ENCODE measurements around the gene ZNF662. TPM values are rescaled to one million over a fixed set of nuclear protein-coding genes. Genes with fewer than 3 reads are reported as not detected.

ZNF662 gene
- total and polyA plus RNA-seq, 12 donors, result 1.8 to 17.6 (median 7.2) TPM

DNA sequence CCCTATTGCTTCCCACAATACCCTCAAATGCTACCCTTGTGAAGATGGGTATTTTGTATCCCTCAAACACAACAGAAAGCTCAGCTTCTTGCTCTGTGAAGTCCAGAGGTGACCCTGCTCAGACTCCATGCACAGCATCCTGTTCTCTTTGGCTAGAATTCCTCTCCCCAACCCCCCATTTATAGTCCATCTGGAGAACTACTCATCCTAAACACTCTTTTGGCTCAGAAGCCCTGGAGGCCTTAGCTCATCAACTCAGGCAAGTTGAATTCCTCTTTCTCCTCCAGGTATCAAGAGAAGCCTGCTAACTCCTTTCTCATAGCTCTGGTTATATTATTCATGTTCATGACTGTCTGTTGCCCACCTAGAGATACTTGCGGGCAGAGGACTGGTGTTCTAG, 54.8 kb downstream of the ZNF662 start:
- Histone ChIP-seq H3K27me3 (no peaks in the 10 kb centered on the region), H3K36me3 (replicated peaks in 1 of 2) (no peaks in the 10 kb centered on the region), H3K9me3 (replicated peaks in 1 of 3) (no peaks in the 10 kb centered on the region), H3K27ac (no peak overlapping the region), H3K4me3 (no peak overlapping the region), H3K4me1 (replicated peaks in 1 of 2) (no peaks in the 10 kb centered on the region)
- no peak for TF ChIP-seq POLR2A (IDR thresholded peaks at IDR 0.05)
- TF ChIP-seq, protein P1, sequence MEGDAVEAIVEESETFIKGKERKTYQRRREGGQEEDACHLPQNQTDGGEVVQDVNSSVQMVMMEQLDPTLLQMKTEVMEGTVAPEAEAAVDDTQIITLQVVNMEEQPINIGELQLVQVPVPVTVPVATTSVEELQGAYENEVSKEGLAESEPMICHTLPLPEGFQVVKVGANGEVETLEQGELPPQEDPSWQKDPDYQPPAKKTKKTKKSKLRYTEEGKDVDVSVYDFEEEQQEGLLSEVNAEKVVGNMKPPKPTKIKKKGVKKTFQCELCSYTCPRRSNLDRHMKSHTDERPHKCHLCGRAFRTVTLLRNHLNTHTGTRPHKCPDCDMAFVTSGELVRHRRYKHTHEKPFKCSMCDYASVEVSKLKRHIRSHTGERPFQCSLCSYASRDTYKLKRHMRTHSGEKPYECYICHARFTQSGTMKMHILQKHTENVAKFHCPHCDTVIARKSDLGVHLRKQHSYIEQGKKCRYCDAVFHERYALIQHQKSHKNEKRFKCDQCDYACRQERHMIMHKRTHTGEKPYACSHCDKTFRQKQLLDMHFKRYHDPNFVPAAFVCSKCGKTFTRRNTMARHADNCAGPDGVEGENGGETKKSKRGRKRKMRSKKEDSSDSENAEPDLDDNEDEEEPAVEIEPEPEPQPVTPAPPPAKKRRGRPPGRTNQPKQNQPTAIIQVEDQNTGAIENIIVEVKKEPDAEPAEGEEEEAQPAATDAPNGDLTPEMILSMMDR (IDR thresholded peaks at IDR 0.05), result no peak
- WGBS, 4 donors, result 65 to 83% (median 75%) methylated on average over 1 of the region's 1 CpG
- intact Hi-C loops (cut with DNase I), result loop anchor here (5.0 to 10.0 kb wide), 2 partner anchors 197 to 544 kb away; no protein-coding TSS in a partner anchor
- no peak for DNase-seq

GRCh38 chr3:42961633-42962032, 55.7 kb downstream of the ZNF662 start:
- TF ChIP-seq, protein P1 (IDR thresholded peaks at IDR 0.05), result peak; percentile 49 to 81 (median 73)
- no peak for TF ChIP-seq POLR2A (IDR thresholded peaks at IDR 0.05)
- Histone ChIP-seq H3K27ac (no peak overlapping the region), H3K9me3 (replicated peaks in 1 of 3) (no peaks in the 10 kb centered on the region), H3K27me3 (no peaks in the 10 kb centered on the region), H3K36me3 (replicated peaks in 1 of 2) (no peaks in the 10 kb centered on the region), H3K4me3 (no peak overlapping the region), H3K4me1 (replicated peaks in 1 of 2) (no peaks in the 10 kb centered on the region)
- intact Hi-C loops (cut with DNase I), result loop anchor here (5.0 to 10.0 kb wide), 2 partner anchors 196 to 543 kb away; no protein-coding TSS in a partner anchor
- peak; percentile 30 to 82 (median 50) for DNase-seq
- WGBS, 4 donors, result 2 to 8% (median 5%) methylated on average over 4 of the region's 4 CpGs

GRCh38 chr3:42963269-42963668, 57.3 kb downstream of the ZNF662 start:
- Histone ChIP-seq H3K4me1 (replicated peaks in 1 of 2) (no peaks in the 10 kb centered on the region), H3K36me3 (replicated peaks in 1 of 2) (no peaks in the 10 kb centered on the region), H3K4me3 (no peak overlapping the region), H3K9me3 (replicated peaks in 1 of 3) (no peaks in the 10 kb centered on the region), H3K27me3 (no peaks in the 10 kb centered on the region), H3K27ac (no peak overlapping the region)
- WGBS, 4 donors, result 48 to 79% (median 67%) methylated on average over 2 of the region's 2 CpGs
- TF ChIP-seq POLR2A (IDR thresholded peaks at IDR 0.05), result no peak
- TF ChIP-seq, protein P1 (IDR thresholded peaks at IDR 0.05), result no peak
- intact Hi-C loops (cut with DNase I), result loop anchor here (5.0 to 10.0 kb wide), 2 partner anchors 194 to 542 kb away; no protein-coding TSS in a partner anchor
- no peak for DNase-seq

DNA sequence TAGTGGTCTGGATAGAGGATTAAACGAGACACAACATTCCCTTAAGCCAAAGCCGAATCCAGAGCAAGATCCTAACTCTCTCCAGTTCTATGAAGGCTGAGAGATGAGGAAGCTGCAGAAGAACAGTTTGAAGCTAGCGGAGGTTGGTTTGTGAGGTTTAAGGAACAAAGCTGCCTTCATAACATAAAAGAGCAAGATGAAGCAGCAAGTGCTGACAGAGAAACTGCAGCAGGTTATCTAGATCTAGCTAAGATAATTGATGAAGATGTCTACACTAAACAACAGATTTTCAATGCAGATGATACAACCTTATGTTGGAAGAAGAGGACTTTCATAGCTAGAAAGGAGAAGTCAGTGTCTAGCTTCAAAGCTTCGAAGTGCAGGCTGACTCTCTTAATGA, 58.3 kb downstream of the ZNF662 start:
- Histone ChIP-seq H3K36me3 (replicated peaks in 1 of 2) (no peaks in the 10 kb centered on the region), H3K4me3 (no peak overlapping the region), H3K27ac (no peak overlapping the region), H3K9me3 (replicated peaks in 1 of 3) (no peaks in the 10 kb centered on the region), H3K4me1 (replicated peaks in 1 of 2) (no peaks in the 10 kb centered on the region), H3K27me3 (no peaks in the 10 kb centered on the region)
- intact Hi-C loops (cut with DNase I), result loop anchor here (5.0 to 10.0 kb wide), 2 partner anchors 193 to 541 kb away; no protein-coding TSS in a partner anchor
- TF ChIP-seq, protein P1 (IDR thresholded peaks at IDR 0.05), result no peak
- TF ChIP-seq POLR2A (IDR thresholded peaks at IDR 0.05), result no peak
- DNase-seq, result no peak
- WGBS, 4 donors, result 84 to 91% (median 88%) methylated on average over 4 of the region's 4 CpGs

Other genes with a start within 250 kb of the ZNF662 start
- gene KLHL40, start 220.6 kb upstream of the ZNF662 start, total RNA-seq, result under 1 TPM in 2 of 9 donors, not detected in 7; 0.11 to 0.54 TPM
- gene KLHL40, start 220.6 kb upstream of the ZNF662 start, polyA plus RNA-seq, result under 1 TPM in 1 of 3 donors, not detected in 2; 0.03 TPM
- gene HHATL, start 203.3 kb upstream of the ZNF662 start, total RNA-seq, result 1 to 10 TPM in 2 of 9 donors, under 1 TPM in 6, not detected in 1; 0.18 to 4.5 (median 0.56) TPM
- 1 to 10 TPM in 1 of 3 donors, under 1 TPM in 1, not detected in 1; 0.94 to 3.0 TPM for gene HHATL, start 203.3 kb upstream of the ZNF662 start, polyA plus RNA-seq
- gene CCDC13, start 132.9 kb upstream of the ZNF662 start, total RNA-seq, result 1 to 10 TPM in 3 of 9 donors, under 1 TPM in 4, not detected in 2; 0.35 to 1.5 (median 0.95) TPM
- gene CCDC13, start 132.9 kb upstream of the ZNF662 start, polyA plus RNA-seq, result 1 to 10 TPM in 2 of 3 donors, under 1 TPM in 1; 0.88 to 2.1 (median 1.5) TPM
- gene HIGD1A, start 101.7 kb upstream of the ZNF662 start, total RNA-seq, result 100 to 1,000 TPM in 7 of 9 donors, 10 to 100 TPM in 2; 62.4 to 242 (median 120) TPM
- 100 to 1,000 TPM in 2 of 3 donors, 10 to 100 TPM in 1; 71.7 to 324 (median 121) TPM for gene HIGD1A, start 101.7 kb upstream of the ZNF662 start, polyA plus RNA-seq
- gene ACKR2, start 96.7 kb upstream of the ZNF662 start, total RNA-seq, result 10 to 100 TPM in 1 of 9 donors, 1 to 10 TPM in 8; 1.6 to 19.9 (median 4.2) TPM
- 1 to 10 TPM; 1.1 to 2.0 (median 1.7) TPM for gene ACKR2, start 96.7 kb upstream of the ZNF662 start, polyA plus RNA-seq
- under 1 TPM in 2 of 9 donors, not detected in 7; 0.04 to 0.08 TPM for gene CYP8B1, start 30.3 kb upstream of the ZNF662 start, total RNA-seq
- under 1 TPM in 1 of 3 donors, not detected in 2; 0.07 TPM for gene CYP8B1, start 30.3 kb upstream of the ZNF662 start, polyA plus RNA-seq
- gene GASK1A, start 73.2 kb downstream of the ZNF662 start, total RNA-seq, result 10 to 100 TPM in 2 of 9 donors, 1 to 10 TPM in 7; 2.9 to 15.5 (median 6.2) TPM
- gene GASK1A, start 73.2 kb downstream of the ZNF662 start, polyA plus RNA-seq, result 1 to 10 TPM; 1.5 to 2.4 (median 2.3) TPM
- 10 to 100 TPM; 14.5 to 44.9 (median 22.9) TPM for gene POMGNT2, start 199.9 kb downstream of the ZNF662 start, total RNA-seq
- gene POMGNT2, start 199.9 kb downstream of the ZNF662 start, polyA plus RNA-seq, result 10 to 100 TPM in 2 of 3 donors, 1 to 10 TPM in 1; 6.5 to 17.6 (median 10.0) TPM